Adrenal gland (tissue), 12 donors: Measurements from ENCODE around the gene ATXN1. TPM values are rescaled to one million over a fixed set of nuclear protein-coding genes. Genes with fewer than 3 reads are reported as not detected.

ENCODE experiments used
- DNase-seq, 7 donors: peaks; one replicate each; pipeline ENCODE4 v3.0.0-alpha.2; 2019 to 2020
- H3K27ac ChIP-seq, 5 donors: fragments of 200-600 bp; sonication (generic) in 4 of 5; 1 replicate in 3 of 5; 2 replicates in 2 of 5; pipeline versions ENCODE4 v1.5.1 to v1.8.0; 2016 to 2020; ENCODE audit warnings: mild to moderate bottlenecking in 1 of 5
- H3K27me3 ChIP-seq: fragments of 200-600 bp; 2 replicates; pipeline ENCODE4 v1.8.0; 2021
- H3K36me3 ChIP-seq, 2 donors: fragments of 200-600 bp; replicated peaks in 1 of 2; 1 replicate in 1 of 2; 2 replicates in 1 of 2; pipeline versions ENCODE4 v1.5.1 to v1.8.0; 2018 to 2022
- H3K4me1 ChIP-seq, 2 donors: fragments of 200-600 bp; replicated peaks in 1 of 2; 1 replicate in 1 of 2; 2 replicates in 1 of 2; pipeline versions ENCODE4 v1.5.1 to v1.8.0; 2018 to 2021
- H3K4me3 ChIP-seq, 4 donors: fragments of 200-600 bp; sonication (generic) in 3 of 4; one replicate each; pipeline ENCODE4 v1.5.1; 2016 to 2018
- H3K9me3 ChIP-seq, 3 donors: fragments of 200-600 bp; sonication (generic) in 1 of 3; replicated peaks in 1 of 3; 1 replicate in 2 of 3; 2 replicates in 1 of 3; pipeline versions ENCODE4 v1.5.1 to v1.8.0; 2016 to 2021
- CTCF ChIP-seq, 6 experiments: fragments of 450-650 bp in 4 of 6; fragments of 200-600 bp in 2 of 6; sonication (generic) in 1 of 6; IDR thresholded peaks; 1 replicate in 5 of 6; 2 replicates in 1 of 6; pipeline versions ENCODE4 v1.5.1 to v1.8.0; 2016 to 2021; ENCODE audit warnings: antibody characterized with exemption in 6 of 6, mild to moderate bottlenecking in 2 of 6, moderate library complexity in 1 of 6
- POLR2A ChIP-seq, 2 donors: fragments of 450-650 bp; IDR thresholded peaks; one replicate each; pipeline ENCODE4 v1.6.1; 2017; ENCODE audit warnings: antibody characterized with exemption in 2 of 2, mild to moderate bottlenecking in 2 of 2, moderate library complexity in 1 of 2
- WGBS, 4 donors: extraction: QIAGEN DNeasy Blood & Tissue Kit in 2 of 4; methylation state at CpG; one replicate each; pipeline versions ENCODE4 v1.1.5 to v1.1.7; 2013 to 2017; 5-methylcytosine and 5-hydroxymethylcytosine counted together
- intact Hi-C, 2 donors: fragments of 100-400 bp; cut with DNase I; formaldehyde crosslinking; loops; one replicate each; pipeline versions ENCODE4 v1.14.1 to v1.15.0; 2022 to 2023
- polyA plus RNA-seq, 3 donors: library from polyadenylated mRNA; stranded (reverse); fragments of 200-250 nt in 2 of 3; fragments of 350-450 nt in 1 of 3; fragmentation: Illumina TruSeq in 1 of 3; extraction: RNeasy Lipid Tissue Mini Kit (QIAGEN cat#74804) in 1 of 3; gene quantifications; one replicate each; pipeline ENCODE4 v1.2.3, GENCODE V29; 2013 to 2014
- total RNA-seq, 9 donors: library from RNA; depleted of rRNA in 4 of 9; stranded (reverse); fragments of >200 nt in 4 of 9; fragments of 120-200 nt in 1 of 9; fragmentation: NEBNext Ultra II Directional in 1 of 9; extraction: Animal tissue kit (Norgen Biotek cat#: 25700) in 1 of 9; gene quantifications; one replicate each; pipeline versions ENCODE4 v1.1.0 to v1.2.4, GENCODE V29; 2013 to 2023
- donor health status: healthy with polysubstance abuse.
- donor health status: Bipolar disorder and iron deficiency.
- donor health status: DM: yes; HTN: yes; CAD: no.
- donor health status: DM: no; HTN: no; CAD: no.
- donor health status: DM: no; HTN: no; CAD: no.
- donor health status: DM: yes; HTN: yes; CAD: no.

Gene ATXN1
- total and polyA plus RNA-seq, 12 donors: 3.4 to 51.3 (median 25.4) TPM

GRCh38 chr6:16539086-16539931 is 222.0 kb downstream of the ATXN1 start:
- Histone ChIP-seq H3K9me3 (no peaks in the 10 kb centered on the region), H3K27me3 (no peaks in the 10 kb centered on the region), H3K27ac (no peak overlapping the region), H3K4me3 (no peak overlapping the region), H3K4me1 (peaks cover 0 to 7% of the 10 kb centered on the region in 2 donors), H3K36me3 (no peaks in the 10 kb centered on the region)
- 56 to 62% (median 59%) methylated on average over 8 of the region's 8 CpGs for WGBS, 4 donors
- intact Hi-C loops: no loop called here
- TF ChIP-seq POLR2A (IDR thresholded peaks at IDR 0.05) (no peak), CTCF (IDR thresholded peaks at IDR 0.05) (no peak)
- DNase-seq: peak in 1 of 7 donors; percentile 9

- Histone ChIP-seq H3K27me3 (no peaks in the 10 kb centered on the region), H3K4me1 (no peaks in the 10 kb centered on the region), H3K4me3 (no peak overlapping the region), H3K27ac (no peak overlapping the region), H3K36me3 (no peaks in the 10 kb centered on the region), H3K9me3 (no peaks in the 10 kb centered on the region)
- no peak for DNase-seq
- TF ChIP-seq CTCF (IDR thresholded peaks at IDR 0.05): no peak
- intact Hi-C loops: no loop called here
- whole genome bisulfite sequencing, 4 donors: 83 to 89% (median 88%) methylated on average over 5 of the region's 5 CpGs
Observed at GRCh38 chr6:16535564-16535963, 225.7 kb downstream of the ATXN1 start.

GRCh38 chr6:16533721-16534136 is 227.5 kb downstream of the ATXN1 start:
- H3K36me3 ChIP-seq: no peaks in the 10 kb centered on the region
- 91 to 95% (median 92%) methylated on average over 6 of the region's 6 CpGs for WGBS, 4 donors
- TF ChIP-seq POLR2A (IDR thresholded peaks at IDR 0.05) (no peak), CTCF (IDR thresholded peaks at IDR 0.05) (no peak)
- intact Hi-C loops: no loop called here
- H3K4me1 ChIP-seq: no peaks in the 10 kb centered on the region
- H3K9me3 ChIP-seq: no peaks in the 10 kb centered on the region
- no peak overlapping the region for H3K4me3 ChIP-seq
- H3K27me3 ChIP-seq: no peaks in the 10 kb centered on the region
- no peak overlapping the region for H3K27ac ChIP-seq
- no peak for DNase-seq

- intact Hi-C loops: no loop called here
- Histone ChIP-seq H3K4me1 (no peaks in the 10 kb centered on the region), H3K27me3 (no peaks in the 10 kb centered on the region), H3K27ac (no peak overlapping the region), H3K4me3 (no peak overlapping the region), H3K36me3 (no peaks in the 10 kb centered on the region), H3K9me3 (no peaks in the 10 kb centered on the region)
- 58 to 76% (median 69%) methylated on average over 2 of the region's 2 CpGs for WGBS, 4 donors
- no peak for DNase-seq
- no peak for TF ChIP-seq CTCF (IDR thresholded peaks at IDR 0.05)
- TF ChIP-seq POLR2A (IDR thresholded peaks at IDR 0.05): no peak
Observed at GRCh38 chr6:16533210-16533609, 228.1 kb downstream of the ATXN1 start.
